B cell (primary cell): ENCODE data around the gene PTRH1. TPM values are rescaled to one million over a fixed set of nuclear protein-coding genes. Genes with fewer than 3 reads are reported as not detected.

Source experiments
- ATAC-seq: fragments of 200-7000 bp; cut with Tn5 transposase; one replicate; pipeline ENCODE4 v1.10.0; 2021; ENCODE audit warnings: low read depth, mild to moderate bottlenecking, moderate number of reproducible peaks, moderate library complexity
- CTCF ChIA-PET: fragments of 350-600 bp; sonication (Branson Sonifier 250); formaldehyde crosslinking; loops from one replicate; lab custom pipeline; 2021; ENCODE audit warnings: antibody characterized with exemption, inconsistent platforms; lab: Charles Lee
- POLR2A ChIA-PET: fragments of 350-600 bp; sonication (Branson Sonifier 250); formaldehyde crosslinking; loops from one replicate; lab custom pipeline; 2021; ENCODE audit warnings: antibody characterized with exemption; lab: Charles Lee
- DNase-seq: peaks from one replicate; pipeline ENCODE4 v3.0.0; 2013
- H2AFZ ChIP-seq: 2 replicates; pipeline ENCODE4 v1.6.1; 2012; ENCODE audit warnings: mild to moderate bottlenecking, low read depth, low read length; ENCODE audit not compliant: insufficient read depth, poor library complexity, severe bottlenecking
- H3K27ac ChIP-seq, 2 donors: 1 replicate in 1 of 2; 2 replicates in 1 of 2; pipeline ENCODE4 v1.5.1; 2012 to 2013; ENCODE audit warnings: low read length in 2 of 2, mild to moderate bottlenecking in 2 of 2, moderate library complexity in 1 of 2
- H3K27me3 ChIP-seq, 4 experiments: fragments of 200-600 bp in 1 of 4; sonication (generic) in 1 of 4; replicated peaks in 1 of 4; 1 replicate in 2 of 4; 2 replicates in 2 of 4; pipeline versions ENCODE4 v1.6.1 to v1.7.0; 2013 to 2016; ENCODE audit warnings: low read length in 3 of 4, mild to moderate bottlenecking in 2 of 4, mixed read lengths in 1 of 4, moderate library complexity in 1 of 4; ENCODE audit not compliant: insufficient read depth in 4 of 4, control insufficient read depth in 3 of 4; ENCODE audit errors: control extremely low read depth in 1 of 4
- H3K36me3 ChIP-seq, 2 experiments: replicated peaks in 1 of 2; 1 replicate in 1 of 2; 2 replicates in 1 of 2; pipeline versions ENCODE4 v1.6.1 to v1.7.1; 2013; ENCODE audit warnings: low read length in 1 of 2; ENCODE audit not compliant: insufficient read depth in 2 of 2, control insufficient read depth in 1 of 2; ENCODE audit errors: control extremely low read depth in 1 of 2, extremely low read depth in 1 of 2
- H3K4me1 ChIP-seq, 2 donors: fragments of 200-600 bp in 1 of 2; sonication (generic) in 1 of 2; 1 replicate in 1 of 2; 2 replicates in 1 of 2; pipeline versions ENCODE4 v1.5.1 to v1.6.1; 2013 to 2017; ENCODE audit warnings: low read length in 2 of 2; ENCODE audit not compliant: control insufficient read depth in 2 of 2, insufficient read depth in 2 of 2
- H3K4me2 ChIP-seq: replicated peaks from 2 replicates; pipeline ENCODE3; 2012; ENCODE audit warnings: mild to moderate bottlenecking, low read depth, low read length; ENCODE audit not compliant: poor library complexity, severe bottlenecking
- H3K4me3 ChIP-seq, 5 experiments: fragments of 200-600 bp in 1 of 5; sonication (generic) in 1 of 5; 1 replicate in 3 of 5; 2 replicates in 2 of 5; pipeline versions ENCODE4 v1.5.1 to v1.7.0; 2011 to 2016; ENCODE audit warnings: low read length in 4 of 5, mild to moderate bottlenecking in 4 of 5, low read depth in 2 of 5, control low read depth in 1 of 5, moderate library complexity in 1 of 5; ENCODE audit not compliant: insufficient read depth in 1 of 5; ENCODE audit errors: control extremely low read depth in 1 of 5, extremely low read depth in 1 of 5
- H3K79me2 ChIP-seq: fragments of 200-600 bp; sonication (generic); one replicate; pipeline ENCODE4 v1.6.0; 2016; ENCODE audit warnings: low read length; ENCODE audit not compliant: control insufficient read depth, insufficient read depth
- H3K9ac ChIP-seq: fragments of 200-600 bp; sonication (generic); 2 replicates; pipeline ENCODE4 v1.6.1; 2017; ENCODE audit warnings: mild to moderate bottlenecking, low read length, moderate library complexity
- H3K9me3 ChIP-seq, 3 donors: one replicate each; pipeline versions ENCODE4 v1.6.1 to v1.7.1; 2013; ENCODE audit warnings: low read length in 2 of 3; ENCODE audit not compliant: control insufficient read depth in 2 of 3, insufficient read depth in 1 of 3; ENCODE audit errors: control extremely low read depth in 1 of 3
- H4K20me1 ChIP-seq: 2 replicates; pipeline ENCODE4 v1.6.0; 2012; ENCODE audit warnings: mild to moderate bottlenecking, low read length; ENCODE audit not compliant: insufficient read depth, control insufficient read depth, poor library complexity, severe bottlenecking
- H3K27ac Mint-ChIP-seq: one replicate; pipeline ENCODE4 v1.8.0; 2021; ENCODE audit warnings: mixed read lengths
- H3K27me3 Mint-ChIP-seq: one replicate; pipeline ENCODE4 v1.8.0; 2021; ENCODE audit warnings: mixed read lengths
- H3K4me1 Mint-ChIP-seq: one replicate; pipeline ENCODE4 v1.8.0; 2021; ENCODE audit warnings: mixed read lengths
- H3K4me3 Mint-ChIP-seq: one replicate; pipeline ENCODE4 v1.8.0; 2021; ENCODE audit warnings: mixed read lengths
- H3K9me3 Mint-ChIP-seq: one replicate; pipeline ENCODE4 v1.8.0; 2022; ENCODE audit warnings: mixed read lengths; ENCODE audit not compliant: insufficient read depth
- EZH2 ChIP-seq: IDR thresholded peaks from 2 replicates; pipeline ENCODE4 v1.6.1; 2012; ENCODE audit warnings: borderline replicate concordance, low read depth, mild to moderate bottlenecking, moderate library complexity, low read length; ENCODE audit not compliant: insufficient read depth, poor library complexity, severe bottlenecking
- WGBS: methylation state at CpG from one replicate; pipeline ENCODE4 v1.1.5; 2013; ENCODE audit warnings: missing lambda C conversion rate; ENCODE audit not compliant: insufficient coverage; 5-methylcytosine and 5-hydroxymethylcytosine counted together
- intact Hi-C: fragments of 100-400 bp; cut with micrococcal nuclease; formaldehyde crosslinking; loops from one replicate; pipeline ENCODE4 v1.10.0; 2022
- polyA plus RNA-seq: library from polyadenylated mRNA; depleted of rRNA; stranded (reverse); fragments of >200 nt; gene quantifications from 2 replicates; pipeline ENCODE4 v1.2.3, GENCODE V29; 2012
- total RNA-seq, 2 donors: library from RNA; stranded (reverse); fragments of 120-200 nt in 1 of 2; gene quantifications; 1 replicate in 1 of 2; 2 replicates in 1 of 2; pipeline versions ENCODE4 v1.2.3 to v1.2.4, GENCODE V29; 2013 to 2022
- TF ChIP-seq, protein P1 (sequence below): fragments of 200-600 bp; IDR thresholded peaks from one replicate; pipeline ENCODE4 v1.8.0; 2022; ENCODE audit warnings: antibody characterized with exemption, mild to moderate bottlenecking

Gene PTRH1
- total and polyA plus RNA-seq, 2 donors (not counting 1 experiment from before 2014, with no cell fraction given) = 6.3 to 7.6 TPM

GRCh38 chr9:127734247-127734746 lies 18.8 kb upstream of the PTRH1 start:
- Mint-ChIP-seq H3K27ac (peak overlapping the region; percentile 88), H3K9me3 (no peaks in the 10 kb centered on the region), H3K4me3 (peak overlapping the region; percentile 85), H3K4me1 (peaks cover 16% of the 10 kb centered on the region), H3K27me3 (no peaks in the 10 kb centered on the region)
- Histone ChIP-seq H3K4me3 (peak overlapping the region in 4 of 5 experiments; percentile 45 to 76 (median 64)), H3K27ac (peak overlapping the region; percentile 65 to 96), H3K4me1 (peaks cover 11 to 16% of the 10 kb centered on the region in 2 donors), H2AFZ (peak overlapping the region; percentile 86), H3K4me2 (peak overlapping the region; percentile 89), H3K9me3 (no peaks in the 10 kb centered on the region), H3K79me2 (peaks cover 5% of the 10 kb centered on the region), H3K9ac (peak overlapping the region; percentile 74), H3K36me3 (peaks cover 0 to 28% of the 10 kb centered on the region in 2 experiments), H4K20me1 (peaks cover 5% of the 10 kb centered on the region), H3K27me3 (no peaks in the 10 kb centered on the region)
- CTCF ChIA-PET = interaction anchor here (0.6 to 4.3 kb wide), 55 partner anchors 9 to 914 kb away, joined by 3 to 109 read pairs (median 6); partner anchors contain the start of genes CDK9, CFAP157, ENG and FPGS
- TF ChIP-seq, protein P1, sequence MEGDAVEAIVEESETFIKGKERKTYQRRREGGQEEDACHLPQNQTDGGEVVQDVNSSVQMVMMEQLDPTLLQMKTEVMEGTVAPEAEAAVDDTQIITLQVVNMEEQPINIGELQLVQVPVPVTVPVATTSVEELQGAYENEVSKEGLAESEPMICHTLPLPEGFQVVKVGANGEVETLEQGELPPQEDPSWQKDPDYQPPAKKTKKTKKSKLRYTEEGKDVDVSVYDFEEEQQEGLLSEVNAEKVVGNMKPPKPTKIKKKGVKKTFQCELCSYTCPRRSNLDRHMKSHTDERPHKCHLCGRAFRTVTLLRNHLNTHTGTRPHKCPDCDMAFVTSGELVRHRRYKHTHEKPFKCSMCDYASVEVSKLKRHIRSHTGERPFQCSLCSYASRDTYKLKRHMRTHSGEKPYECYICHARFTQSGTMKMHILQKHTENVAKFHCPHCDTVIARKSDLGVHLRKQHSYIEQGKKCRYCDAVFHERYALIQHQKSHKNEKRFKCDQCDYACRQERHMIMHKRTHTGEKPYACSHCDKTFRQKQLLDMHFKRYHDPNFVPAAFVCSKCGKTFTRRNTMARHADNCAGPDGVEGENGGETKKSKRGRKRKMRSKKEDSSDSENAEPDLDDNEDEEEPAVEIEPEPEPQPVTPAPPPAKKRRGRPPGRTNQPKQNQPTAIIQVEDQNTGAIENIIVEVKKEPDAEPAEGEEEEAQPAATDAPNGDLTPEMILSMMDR = peak; percentile 80
- TF ChIP-seq EZH2 = no peak
- ATAC-seq = no peak
- POLR2A ChIA-PET = interaction anchor here (0.8 to 2.6 kb wide), 11 partner anchors 19 to 283 kb away, joined by 3 to 39 read pairs (median 9); partner anchors contain the start of genes CDK9, LRSAM1, PTRH1 and RPL12
- no peak for DNase-seq
- WGBS = 73% methylated on average over 22 of the region's 22 CpGs
- intact Hi-C loops = loop anchor here (1.0 kb wide), 2 partner anchors 144 to 165 kb away; a partner anchor contains a TSS

GRCh38 chr9:127733614-127734013 lies 18.2 kb upstream of the PTRH1 start:
- Histone ChIP-seq H3K36me3 (peaks cover 0 to 23% of the 10 kb centered on the region in 2 experiments), H3K4me1 (peaks cover 11 to 16% of the 10 kb centered on the region in 2 donors), H3K9me3 (no peaks in the 10 kb centered on the region), H3K27ac (peak overlapping the region in 1 of 2 donors; percentile 16), H3K79me2 (peaks cover 5% of the 10 kb centered on the region), H2AFZ (no peak overlapping the region), H4K20me1 (peaks cover 5% of the 10 kb centered on the region), H3K9ac (no peak overlapping the region), H3K27me3 (no peaks in the 10 kb centered on the region), H3K4me2 (no peak overlapping the region), H3K4me3 (no peak overlapping the region)
- Mint-ChIP-seq H3K27me3 (no peaks in the 10 kb centered on the region), H3K9me3 (no peaks in the 10 kb centered on the region), H3K27ac (peak overlapping the region; percentile 53), H3K4me3 (peak overlapping the region; percentile 85), H3K4me1 (peaks cover 16% of the 10 kb centered on the region)
- WGBS = 76% methylated on average over 2 of the region's 2 CpGs
- TF ChIP-seq, protein P1 = no peak
- no peak for TF ChIP-seq EZH2
- POLR2A ChIA-PET = interaction anchor here (2.6 kb wide), 1 partner anchor 51 kb away, joined by 39 read pairs; the partner anchor contains the start of gene CDK9
- CTCF ChIA-PET = interaction anchor here (1.1 to 3.0 kb wide), 7 partner anchors 17 to 519 kb away, joined by 5 to 47 read pairs (median 8); partner anchors contain the start of genes PTRH1 and TTC16
- no peak for ATAC-seq
- intact Hi-C loops = loop anchor here (1.0 kb wide), 2 partner anchors 143 to 164 kb away; a partner anchor contains a TSS
- DNase-seq = no peak
